Stimulated activated CD8-positive, alpha-beta memory T cell treated with anti-CD3 and anti-CD28 coated beads, Interleukin-15, amount 100 ng/mL, for 1 hour (primary cell): ENCODE measurements around the gene CCSER1.
"Not testable (repeated sequence)": the region's sequence is repeated elsewhere in the genome, so short reads cannot be mapped to it uniquely, and the experiment has no call there.

Source experiments
- DNase-seq: peaks from one replicate; pipeline ENCODE4 v3.0.0-alpha.2; 2020; ENCODE audit warnings: low read depth

The CCSER1 gene

DNA sequence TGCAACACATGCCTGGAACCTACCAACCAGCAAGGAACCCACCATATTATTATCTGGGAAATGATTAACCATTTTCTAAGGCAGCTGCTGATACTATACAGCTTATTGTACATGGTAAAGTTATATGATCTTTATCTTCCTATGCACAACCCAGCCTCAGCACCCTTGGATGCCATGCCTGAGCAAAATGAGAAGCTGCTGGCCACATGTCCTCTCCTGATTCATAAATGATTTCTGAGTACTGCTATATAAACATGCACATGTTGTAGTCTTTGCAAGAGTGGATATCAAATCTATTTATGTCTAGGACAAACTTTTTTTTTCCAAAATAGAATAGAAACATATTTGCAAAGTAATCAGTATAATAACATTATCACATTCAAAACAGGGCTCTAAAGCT is 1043.6 kb downstream of the CCSER1 start:
- no peak for DNase-seq

DNA sequence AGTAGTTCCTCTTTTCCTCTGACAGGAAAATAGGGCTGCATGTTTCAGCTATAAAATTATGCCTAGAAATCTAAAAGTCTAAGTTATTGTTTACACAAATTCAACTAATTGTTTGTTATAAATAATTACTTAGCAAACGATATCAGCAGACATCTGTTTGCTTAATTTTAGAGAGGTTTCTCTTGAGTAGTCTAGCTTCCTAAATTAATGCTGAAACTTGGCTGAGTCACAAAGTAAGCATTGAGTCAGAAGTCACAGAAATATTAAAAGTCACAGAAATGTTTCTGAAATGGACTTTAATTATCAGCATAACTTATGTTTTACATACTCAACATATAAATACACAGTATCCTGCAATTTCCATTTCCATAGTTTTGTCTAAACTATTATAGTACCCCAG is 1044.0 kb downstream of the CCSER1 start:
- no peak for DNase-seq

- not testable (repeated sequence) for DNase-seq
Observed at GRCh38 chr4:91185061-91185460, 1057.9 kb downstream of the CCSER1 start.

GRCh38 chr4:91198951-91199350 is 1071.8 kb downstream of the CCSER1 start:
- no peak for DNase-seq

GRCh38 chr4:91207535-91207934 is 1080.3 kb downstream of the CCSER1 start:
- no peak for DNase-seq

DNA sequence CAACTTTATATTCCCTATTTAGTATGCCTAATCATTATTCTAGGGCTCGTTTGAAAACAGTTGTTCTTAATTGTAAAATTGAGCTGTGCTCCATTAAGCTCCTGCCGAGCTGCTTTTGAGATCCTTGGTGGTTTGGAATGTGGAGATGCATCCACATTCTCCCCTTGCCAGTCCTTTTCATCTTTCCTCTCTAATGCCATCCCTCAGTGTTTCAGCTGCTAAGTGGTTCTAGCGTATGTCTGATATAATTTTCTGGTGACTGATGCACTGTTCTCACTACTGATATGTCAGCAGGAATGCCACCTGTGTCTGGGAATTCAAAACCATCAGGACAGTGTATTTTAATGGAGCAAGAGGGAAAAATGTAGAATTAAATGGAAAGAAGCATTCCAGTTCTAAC is 1085.0 kb downstream of the CCSER1 start:
- DNase-seq: no peak

DNA sequence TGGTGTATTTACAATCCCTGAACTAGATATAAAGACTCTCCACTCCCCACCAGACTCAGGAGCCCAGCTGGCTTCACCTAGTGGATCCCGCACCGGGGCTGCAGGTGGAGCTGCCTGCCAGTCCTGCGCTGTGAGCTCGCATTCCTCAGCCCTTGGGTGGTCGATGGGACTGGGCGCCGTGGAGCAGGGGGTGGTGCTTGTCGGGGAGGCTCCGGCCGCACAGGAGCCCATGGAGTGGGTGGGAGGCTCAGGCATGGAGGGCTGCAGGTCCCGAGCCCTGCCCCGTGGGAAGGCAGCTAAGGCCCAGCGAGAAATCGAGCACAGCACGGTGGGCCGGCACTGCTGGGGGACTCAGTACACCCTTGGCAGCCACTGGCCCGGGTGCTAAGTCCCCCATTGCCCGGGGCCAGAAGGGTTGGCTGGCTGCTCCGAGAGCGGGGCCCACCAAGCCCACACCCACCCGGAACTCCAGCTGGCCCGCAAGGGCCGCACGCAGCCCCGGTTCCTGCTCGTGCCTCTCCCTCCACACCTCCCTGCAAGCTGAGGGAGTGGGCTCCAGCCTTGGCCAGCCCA is 1090.7 kb downstream of the CCSER1 start:
- DNase-seq: not testable (repeated sequence)

DNA sequence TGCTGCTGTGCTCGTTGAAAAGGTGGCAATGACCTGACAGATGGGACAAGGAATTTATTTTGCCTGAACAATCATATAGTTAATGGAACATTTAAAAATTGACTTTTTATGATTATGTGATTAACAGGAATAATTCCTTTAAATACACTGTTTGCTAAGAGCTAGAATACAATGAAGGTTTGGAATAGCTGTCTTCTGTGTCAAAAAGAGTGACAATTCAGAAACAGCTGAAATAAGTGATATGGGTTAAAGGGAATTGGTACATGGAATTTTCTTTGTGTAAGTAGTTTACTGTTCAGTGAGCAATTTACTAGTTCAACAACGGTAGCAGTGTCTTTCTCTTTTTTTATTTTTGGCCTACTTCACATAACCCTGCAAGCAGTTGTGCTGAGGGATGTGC is 1093.1 kb downstream of the CCSER1 start:
- no peak for DNase-seq

DNA sequence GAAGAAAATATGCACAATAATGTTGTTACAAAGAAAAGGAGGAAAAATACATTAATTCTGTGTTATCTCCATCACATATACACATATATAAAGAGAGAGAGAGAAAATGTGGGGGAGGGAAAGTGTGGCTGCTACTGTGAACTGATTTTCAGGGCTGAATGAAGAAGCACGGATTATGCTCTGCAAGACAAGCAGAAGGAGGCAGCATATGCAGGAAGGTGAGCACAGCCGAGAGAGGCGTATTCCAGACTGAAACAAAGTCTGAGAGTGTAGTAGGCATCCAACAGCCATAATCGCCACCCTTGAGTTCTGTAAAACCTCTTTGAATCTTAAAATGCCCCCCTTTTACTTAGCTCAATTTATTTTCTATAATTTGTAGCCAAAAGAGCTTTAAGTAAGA is 1094.8 kb downstream of the CCSER1 start:
- no peak for DNase-seq

DNA sequence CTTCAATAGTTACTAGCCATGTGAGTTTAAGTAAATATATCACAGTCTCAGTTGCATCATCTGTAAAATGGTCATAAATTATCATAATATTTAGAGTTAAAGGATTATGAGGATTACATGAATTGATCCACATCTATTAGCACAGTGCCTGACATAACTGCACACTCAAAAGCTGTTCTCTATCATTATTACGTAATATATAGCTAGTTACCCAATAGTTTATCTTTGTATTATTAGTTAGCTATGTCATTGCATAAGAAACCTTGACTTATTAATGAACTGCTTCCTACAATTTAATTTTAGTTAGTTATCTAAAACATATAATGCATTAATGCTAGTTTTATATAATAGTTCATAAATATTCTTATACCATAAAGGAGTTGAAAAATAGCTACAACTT is 1099.7 kb downstream of the CCSER1 start:
- no peak for DNase-seq

GRCh38 chr4:91228659-91229058 is 1101.5 kb downstream of the CCSER1 start:
- no peak for DNase-seq

DNA sequence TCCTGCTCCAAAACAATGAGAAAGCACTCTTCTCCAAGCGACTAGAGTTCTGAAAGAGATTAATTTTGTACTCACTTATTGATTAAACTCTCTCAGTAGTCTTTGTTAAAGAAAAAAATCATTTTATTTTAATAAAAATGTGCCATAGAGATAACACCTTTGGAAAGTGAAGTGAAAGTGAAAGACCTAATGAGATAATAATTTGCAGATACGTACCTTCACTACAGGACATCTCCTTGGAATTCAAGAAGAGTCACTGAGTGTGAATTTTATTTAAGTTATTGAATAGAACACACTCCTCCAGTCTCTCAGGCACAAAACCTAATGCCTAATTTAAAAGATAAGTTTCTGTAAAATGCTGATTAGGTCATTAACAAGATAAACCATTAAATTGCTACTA is 1106.0 kb downstream of the CCSER1 start:
- DNase-seq: no peak

DNA sequence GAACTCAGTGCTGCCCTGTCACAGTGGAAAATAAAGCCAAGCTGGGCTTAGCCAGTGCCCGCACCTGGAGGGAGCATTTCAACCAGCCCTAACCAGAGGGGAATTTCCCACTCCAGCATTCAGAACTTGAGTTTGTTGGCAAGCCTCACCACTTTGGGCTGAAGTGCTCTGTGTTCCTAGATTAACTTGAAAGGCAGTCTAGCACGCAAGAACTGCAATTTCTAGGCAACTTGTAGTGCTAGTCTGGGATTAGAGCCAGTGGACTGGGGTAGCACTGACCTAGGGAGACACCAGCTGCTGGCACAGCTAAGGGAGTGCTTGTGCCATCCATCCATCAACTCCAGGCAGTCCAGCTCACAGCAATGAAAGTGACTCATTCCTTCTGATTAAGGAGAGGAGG is 1115.9 kb downstream of the CCSER1 start:
- no peak for DNase-seq

DNA sequence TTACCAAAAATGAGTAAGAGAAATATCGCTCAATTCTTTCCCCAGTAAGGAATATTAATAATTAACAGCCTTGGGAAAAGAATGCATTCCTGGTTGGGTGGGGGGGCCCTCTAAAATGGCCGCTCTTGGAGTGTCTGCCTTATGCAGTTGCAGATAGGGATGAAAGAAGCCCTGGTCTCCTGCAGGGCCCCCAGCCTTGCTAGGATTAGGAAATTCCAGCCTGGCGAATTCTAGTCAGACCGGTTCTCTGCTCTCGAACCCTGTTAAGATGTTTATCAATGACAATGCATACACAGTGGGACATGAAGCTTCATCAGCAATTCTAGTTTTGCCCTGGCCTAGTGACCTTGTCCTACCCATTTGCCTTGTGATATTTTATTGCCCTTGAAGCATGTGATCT is 1128.8 kb downstream of the CCSER1 start:
- DNase-seq: no peak

- DNase-seq: no peak
Observed at GRCh38 chr4:91256751-91257150, 1129.6 kb downstream of the CCSER1 start.

- no peak for DNase-seq
Observed at GRCh38 chr4:91257721-91258120, 1130.5 kb downstream of the CCSER1 start.

DNA sequence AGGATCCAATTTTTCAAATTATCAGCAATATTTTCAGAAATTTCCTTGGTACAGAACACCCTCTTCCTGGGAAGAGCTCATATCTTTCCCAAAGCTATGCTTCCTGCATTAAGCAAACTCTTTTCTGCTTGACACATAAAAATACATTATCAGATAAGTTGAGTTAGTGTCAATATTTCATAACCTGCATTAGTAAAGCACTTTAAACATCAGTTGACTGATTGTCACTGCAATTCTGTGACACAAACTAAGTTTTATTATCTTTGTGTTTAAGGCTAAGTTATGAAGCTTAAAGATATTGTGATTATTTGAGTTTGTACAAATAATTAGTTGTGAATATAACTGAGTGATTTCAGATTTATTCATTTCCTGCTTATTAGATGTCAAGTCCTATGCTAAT is 1131.1 kb downstream of the CCSER1 start:
- DNase-seq: no peak

GRCh38 chr4:91267543-91267942 is 1140.3 kb downstream of the CCSER1 start:
- DNase-seq: no peak

GRCh38 chr4:91268481-91268880 is 1141.3 kb downstream of the CCSER1 start:
- DNase-seq: not testable (repeated sequence)

DNA sequence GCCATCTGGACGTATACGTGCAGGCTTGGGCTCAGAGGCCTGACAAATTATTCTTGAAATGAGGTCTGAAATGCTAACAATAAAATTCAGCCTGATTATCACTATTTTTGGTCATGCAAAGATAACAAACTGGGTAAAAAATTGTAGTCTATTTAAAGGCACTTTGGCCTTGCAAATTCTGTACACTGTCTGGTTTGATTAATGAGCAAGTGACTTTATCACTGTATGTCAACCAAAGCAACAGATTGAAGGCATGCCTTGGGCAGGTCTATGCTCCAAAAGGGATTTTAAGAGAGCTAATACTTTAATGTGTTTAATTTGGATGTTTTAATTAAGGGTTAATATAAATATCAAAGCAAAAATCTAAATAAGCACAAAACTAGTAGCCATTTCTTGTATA is 1141.7 kb downstream of the CCSER1 start:
- no peak for DNase-seq

DNA sequence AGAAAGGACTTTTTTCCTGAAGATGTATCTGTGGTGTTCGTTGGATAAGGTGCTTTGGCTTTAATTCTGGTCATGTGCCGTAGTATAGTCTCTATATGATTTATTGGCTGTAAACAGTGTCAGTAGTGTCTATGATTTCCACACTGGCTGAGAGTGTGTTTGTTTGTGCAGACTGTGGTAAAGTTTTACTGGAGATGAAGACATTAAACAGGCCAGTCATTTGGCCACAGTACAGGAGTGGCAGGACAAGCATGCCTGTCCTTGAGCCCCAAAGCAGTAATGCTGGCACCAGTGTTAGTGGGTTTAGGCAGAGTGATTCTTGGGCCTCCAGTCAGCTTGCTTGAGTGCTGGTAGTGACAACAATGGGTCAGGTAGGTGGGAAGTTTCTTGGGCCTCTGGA is 1152.7 kb downstream of the CCSER1 start:
- DNase-seq: no peak

DNA sequence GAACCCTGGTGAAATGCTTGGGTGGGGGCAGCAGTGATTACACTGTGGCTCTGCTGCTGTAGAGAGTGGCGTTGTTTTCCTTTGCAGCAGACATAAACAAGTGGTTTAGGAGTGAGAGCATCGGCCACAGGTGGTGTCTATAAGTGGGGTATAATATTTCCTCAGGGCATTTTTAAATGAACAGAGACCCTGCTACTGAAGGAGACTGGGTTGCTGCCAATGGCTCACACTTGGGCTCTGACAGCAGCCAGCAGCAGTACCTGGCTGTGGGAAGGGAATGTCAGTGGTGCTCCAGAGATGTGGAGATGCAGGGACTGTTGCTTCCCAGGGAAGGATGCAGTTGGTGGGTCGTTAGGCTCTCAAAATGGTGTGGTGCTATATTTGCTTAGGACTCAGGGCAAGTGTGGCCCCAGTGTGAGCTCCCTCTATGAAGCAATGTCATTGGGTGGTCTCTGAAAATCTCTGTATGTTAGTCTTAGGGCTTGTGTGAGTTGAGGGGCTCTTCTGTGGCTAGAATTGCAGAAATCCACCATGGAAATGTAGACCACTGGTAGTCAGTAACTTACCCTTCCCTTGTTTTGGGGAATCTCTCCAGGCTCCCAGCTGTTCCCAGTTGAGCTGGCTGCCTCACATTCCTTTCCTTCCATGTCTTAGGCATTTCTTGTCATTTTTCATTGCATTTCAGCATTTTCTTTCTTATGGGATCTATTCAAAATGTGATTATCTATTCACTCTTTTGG is 1153.5 kb downstream of the CCSER1 start:
- no peak for DNase-seq

- DNase-seq: no peak
Observed at GRCh38 chr4:91282217-91282616, 1155.0 kb downstream of the CCSER1 start.

GRCh38 chr4:91283726-91284230 is 1156.6 kb downstream of the CCSER1 start:
- DNase-seq: no peak
